ENCODE results near the gene GTF3C4. TPM values are rescaled to one million over a fixed set of nuclear protein-coding genes. Genes with fewer than 3 reads are reported as not detected.
A peak's percentile ranks its signal among the peaks of the same experiment; 100 is the strongest.

The GTF3C4 gene
- total RNA-seq, 1 donor from 2014 or later, result 21.3 TPM

- TF ChIP-seq, protein P1, sequence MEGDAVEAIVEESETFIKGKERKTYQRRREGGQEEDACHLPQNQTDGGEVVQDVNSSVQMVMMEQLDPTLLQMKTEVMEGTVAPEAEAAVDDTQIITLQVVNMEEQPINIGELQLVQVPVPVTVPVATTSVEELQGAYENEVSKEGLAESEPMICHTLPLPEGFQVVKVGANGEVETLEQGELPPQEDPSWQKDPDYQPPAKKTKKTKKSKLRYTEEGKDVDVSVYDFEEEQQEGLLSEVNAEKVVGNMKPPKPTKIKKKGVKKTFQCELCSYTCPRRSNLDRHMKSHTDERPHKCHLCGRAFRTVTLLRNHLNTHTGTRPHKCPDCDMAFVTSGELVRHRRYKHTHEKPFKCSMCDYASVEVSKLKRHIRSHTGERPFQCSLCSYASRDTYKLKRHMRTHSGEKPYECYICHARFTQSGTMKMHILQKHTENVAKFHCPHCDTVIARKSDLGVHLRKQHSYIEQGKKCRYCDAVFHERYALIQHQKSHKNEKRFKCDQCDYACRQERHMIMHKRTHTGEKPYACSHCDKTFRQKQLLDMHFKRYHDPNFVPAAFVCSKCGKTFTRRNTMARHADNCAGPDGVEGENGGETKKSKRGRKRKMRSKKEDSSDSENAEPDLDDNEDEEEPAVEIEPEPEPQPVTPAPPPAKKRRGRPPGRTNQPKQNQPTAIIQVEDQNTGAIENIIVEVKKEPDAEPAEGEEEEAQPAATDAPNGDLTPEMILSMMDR (IDR thresholded peaks at IDR 0.05; ENCODE audit: insufficient read depth, low read length, poor library complexity, severe bottlenecking), result peak; percentile 18
- Histone ChIP-seq H3K27me3 (ENCODE audit: control insufficient read depth, insufficient read depth, low read length) (no peaks in the 10 kb centered on the region), H3K4me3 (ENCODE audit: low read depth, low read length) (no peak overlapping the region), H3K36me3 (ENCODE audit: control insufficient read depth, insufficient read depth, low read length) (peaks cover 4% of the 10 kb centered on the region)
- no peak for DNase-seq (ENCODE audit: low read depth)
These were observed 3.1 kb downstream of the GTF3C4 start for GRCh38 chr9:132673355-132673754.

DNA sequence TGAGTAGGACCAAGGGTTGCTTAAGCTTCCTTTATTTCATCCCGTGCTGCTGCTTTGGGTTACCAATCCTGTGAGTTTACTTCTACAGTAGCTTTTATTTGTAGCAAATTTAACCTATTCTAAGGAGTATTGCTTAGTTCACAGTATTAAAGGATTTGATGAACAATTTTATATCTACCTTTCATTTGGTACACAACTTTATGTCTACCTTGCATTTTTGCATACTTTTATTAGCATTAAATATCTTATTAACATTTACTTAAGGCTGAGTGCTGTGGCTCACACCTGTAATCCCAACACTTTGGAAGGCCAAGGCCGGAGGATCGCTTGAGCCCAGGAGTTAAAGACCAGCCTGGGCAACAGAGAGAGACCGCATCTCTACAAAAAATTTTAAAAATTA, 4.2 kb downstream of the GTF3C4 start:
- no peaks in the 10 kb centered on the region for H3K27me3 ChIP-seq (ENCODE audit: control insufficient read depth, insufficient read depth, low read length)
- H3K36me3 ChIP-seq (ENCODE audit: control insufficient read depth, insufficient read depth, low read length), result peaks cover 4% of the 10 kb centered on the region
- no peak overlapping the region for H3K4me3 ChIP-seq (ENCODE audit: low read depth, low read length)
- TF ChIP-seq, protein P1 (IDR thresholded peaks at IDR 0.05; ENCODE audit: insufficient read depth, low read length, poor library complexity, severe bottlenecking), result no peak
- no peak for DNase-seq (ENCODE audit: low read depth)

DNA sequence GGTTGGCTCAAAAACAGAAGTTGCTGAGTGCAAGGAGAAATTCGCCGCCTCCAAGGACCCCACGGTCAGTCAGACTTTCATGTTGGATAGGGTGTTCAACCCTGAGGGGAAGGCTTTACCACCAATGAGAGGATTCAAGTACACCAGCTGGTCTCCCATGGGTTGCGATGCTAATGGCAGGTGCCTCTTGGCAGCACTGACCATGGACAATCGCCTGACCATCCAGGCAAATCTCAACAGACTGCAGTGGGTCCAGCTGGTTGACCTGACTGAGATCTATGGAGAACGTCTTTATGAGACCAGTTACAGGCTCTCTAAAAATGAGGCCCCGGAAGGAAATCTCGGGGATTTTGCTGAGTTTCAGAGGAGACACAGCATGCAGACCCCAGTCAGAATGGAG, 7.7 kb downstream of the GTF3C4 start:
- TF ChIP-seq, protein P1 (IDR thresholded peaks at IDR 0.05; ENCODE audit: insufficient read depth, low read length, poor library complexity, severe bottlenecking), result no peak
- DNase-seq (ENCODE audit: low read depth), result no peak
- Histone ChIP-seq H3K27me3 (ENCODE audit: control insufficient read depth, insufficient read depth, low read length) (no peaks in the 10 kb centered on the region), H3K4me3 (ENCODE audit: low read depth, low read length) (no peak overlapping the region), H3K36me3 (ENCODE audit: control insufficient read depth, insufficient read depth, low read length) (peaks cover 5% of the 10 kb centered on the region)

DNA sequence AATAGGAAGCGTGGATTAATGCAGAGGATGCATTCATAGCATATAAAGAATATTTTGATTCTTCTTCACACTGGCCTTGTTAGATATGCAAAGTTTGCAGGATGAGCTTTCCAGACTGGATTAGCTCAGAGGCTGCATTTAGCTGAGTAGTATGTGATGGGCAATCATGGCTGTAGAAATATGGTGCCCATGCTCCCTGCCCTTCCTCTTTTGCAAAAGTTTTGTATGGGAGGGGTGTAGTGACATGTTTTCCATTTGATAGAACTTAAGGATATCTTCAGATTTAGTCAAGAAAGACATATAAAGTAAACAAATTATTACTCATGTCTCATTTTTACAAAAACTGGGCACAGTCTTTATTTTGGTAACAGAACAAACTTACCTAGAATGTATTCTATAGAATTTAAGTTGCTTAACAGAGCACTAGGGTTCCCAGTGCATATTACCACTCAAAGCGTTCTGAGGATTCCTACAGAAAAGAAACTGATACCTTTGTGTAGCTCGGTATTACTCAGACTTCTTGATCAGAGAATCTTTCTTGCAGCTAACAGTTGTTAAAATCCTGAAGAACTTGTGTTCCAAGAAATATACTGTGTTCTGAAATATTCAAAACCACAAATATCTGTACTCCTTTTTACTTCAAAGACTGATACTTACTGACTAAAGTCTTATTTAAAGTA, 9.8 kb downstream of the GTF3C4 start:
- TF ChIP-seq, protein P1 (IDR thresholded peaks at IDR 0.05; ENCODE audit: insufficient read depth, low read length, poor library complexity, severe bottlenecking), result no peak
- H3K36me3 ChIP-seq (ENCODE audit: control insufficient read depth, insufficient read depth, low read length), result peaks cover 6% of the 10 kb centered on the region
- DNase-seq (ENCODE audit: low read depth), result no peak

GRCh38 chr9:132681561-132681960, 11.3 kb downstream of the GTF3C4 start:
- DNase-seq (ENCODE audit: low read depth), result no peak
- Histone ChIP-seq H3K27me3 (ENCODE audit: control insufficient read depth, insufficient read depth, low read length) (no peaks in the 10 kb centered on the region), H3K36me3 (ENCODE audit: control insufficient read depth, insufficient read depth, low read length) (peaks cover 6% of the 10 kb centered on the region), H3K4me3 (ENCODE audit: low read depth, low read length) (no peak overlapping the region)
- TF ChIP-seq, protein P1 (IDR thresholded peaks at IDR 0.05; ENCODE audit: insufficient read depth, low read length, poor library complexity, severe bottlenecking), result no peak

More for the DNA sequence above, 9.8 kb downstream of the GTF3C4 start:
- Histone ChIP-seq H3K27me3 (ENCODE audit: control insufficient read depth, insufficient read depth, low read length) (no peaks in the 10 kb centered on the region), H3K4me3 (ENCODE audit: low read depth, low read length) (no peak overlapping the region)

- Histone ChIP-seq H3K27me3 (ENCODE audit: control insufficient read depth, insufficient read depth, low read length) (no peaks in the 10 kb centered on the region), H3K4me3 (ENCODE audit: low read depth, low read length) (no peak overlapping the region), H3K36me3 (ENCODE audit: control insufficient read depth, insufficient read depth, low read length) (peaks cover 3% of the 10 kb centered on the region)
- TF ChIP-seq, protein P1 (IDR thresholded peaks at IDR 0.05; ENCODE audit: insufficient read depth, low read length, poor library complexity, severe bottlenecking), result no peak
- no peak for DNase-seq (ENCODE audit: low read depth)
These were observed 13.6 kb downstream of the GTF3C4 start for GRCh38 chr9:132683873-132684272.
